ENCODE measurements around the gene FOXL2NB. TPM values are rescaled to one million over a fixed set of nuclear protein-coding genes. Genes with fewer than 3 reads are reported as not detected.

Gene FOXL2NB
- total RNA-seq, 1 experiment from 2014 or later: 0.31 TPM

GRCh38 chr3:138964264-138964663 is 17.2 kb downstream of the FOXL2NB start:
- H2BK20ac ChIP-seq (ENCODE audit: low read depth, low read length, poor library complexity, severe bottlenecking): no peak overlapping the region
- H3K23ac ChIP-seq (ENCODE audit: insufficient read length, low read depth, low read length): no peak overlapping the region
- no peak overlapping the region for H3K27ac ChIP-seq (ENCODE audit: insufficient read length, low read depth, low read length)
- H3K27me3 ChIP-seq (ENCODE audit: insufficient read depth, low read length): no peaks in the 10 kb centered on the region
- no peak overlapping the region for H2BK5ac ChIP-seq (ENCODE audit: insufficient read length, low read length)
- no peaks in the 10 kb centered on the region for H3K9me3 ChIP-seq (ENCODE audit: control insufficient read depth, low read depth, low read length)
- no peak overlapping the region for H2BK15ac ChIP-seq (ENCODE audit: low read depth, low read length)
- no peak overlapping the region for H4K91ac ChIP-seq (ENCODE audit: insufficient read length, low read depth, low read length)
- H2BK12ac ChIP-seq (ENCODE audit: insufficient read length, low read depth, low read length): no peak overlapping the region
- no peaks in the 10 kb centered on the region for H3K23me2 ChIP-seq (ENCODE audit: insufficient read length, low read depth, low read length, poor library complexity, severe bottlenecking)
- H3K14ac ChIP-seq (ENCODE audit: insufficient read depth, low read length): no peak overlapping the region
- peaks cover 0 to 16% (median 4%) of the 10 kb centered on the region in 3 experiments; a peak in 4 of 7 replicates for H3K36me3 Mint-ChIP-seq (ENCODE audit: insufficient read depth in 1 of 3, low read depth in 3 of 3)
- H2AFZ ChIP-seq (ENCODE audit: low read length): no peak overlapping the region
- no peaks in the 10 kb centered on the region for H3K4me1 ChIP-seq (ENCODE audit: insufficient read depth, low read length)
- H2BK120ac ChIP-seq (ENCODE audit: low read depth, low read length, poor library complexity, severe bottlenecking): no peak overlapping the region
- no peak overlapping the region for H3K18ac ChIP-seq (ENCODE audit: insufficient read length, low read depth, low read length)
- H3K4ac ChIP-seq (ENCODE audit: low read depth, low read length): no peak overlapping the region
- H4K8ac ChIP-seq (replicated peaks; ENCODE audit: insufficient read length, low read depth, low read length): no peak overlapping the region
- H3K9me3 Mint-ChIP-seq: peaks cover 19% of the 10 kb centered on the region in 2 experiments
- no peak for TF ChIP-seq CTCF (conservative IDR thresholded peaks at IDR 0.05)
- H3K4me2 ChIP-seq (ENCODE audit: insufficient read depth, insufficient read length, low read length): no peak overlapping the region
- H3K27me3 Mint-ChIP-seq (ENCODE audit: low read depth): peaks cover 44% of the 10 kb centered on the region
- no CpG with 5 or more reads among the region's 2 CpGs for WGBS (ENCODE audit: extremely low coverage, insufficient read length, low lambda C conversion rate)
- H3K27ac Mint-ChIP-seq: no peak overlapping the region
- H3K9ac ChIP-seq (ENCODE audit: extremely low read depth, insufficient read length, low read length): no peak overlapping the region
- no peak for DNase-seq
- no peak overlapping the region for H3K4me3 Mint-ChIP-seq
- H3K4me1 Mint-ChIP-seq: peaks cover 0 to 3% of the 10 kb centered on the region in 2 experiments; a peak in 1 of 4 replicates
- no peak overlapping the region for H3K56ac ChIP-seq (ENCODE audit: insufficient read length, low read depth, low read length)
- H3K79me2 ChIP-seq (ENCODE audit: insufficient read depth, low read length): no peaks in the 10 kb centered on the region
- H3T11ph ChIP-seq (ENCODE audit: low read length): no peak overlapping the region
- H4K20me1 ChIP-seq (ENCODE audit: control insufficient read depth, insufficient read depth, insufficient read length): no peaks in the 10 kb centered on the region
- H2AK5ac ChIP-seq (ENCODE audit: insufficient read length, low read length): no peak overlapping the region
- H3K79me1 ChIP-seq (ENCODE audit: insufficient read depth, low read depth, low read length, poor library complexity, severe bottlenecking): no peaks in the 10 kb centered on the region
- no peak overlapping the region for H4K5ac ChIP-seq (ENCODE audit: insufficient read length, low read depth, low read length)
